ENCODE data around the gene RPS24. TPM values are rescaled to one million over a fixed set of nuclear protein-coding genes. Genes with fewer than 3 reads are reported as not detected.

The RPS24 gene
- total and polyA plus RNA-seq, 10 of the 15 experiments (the other 5 are each of a cell fraction or from before 2014, with no cell fraction given) = 1,343 to 7,285 (median 2,230) TPM

DNA sequence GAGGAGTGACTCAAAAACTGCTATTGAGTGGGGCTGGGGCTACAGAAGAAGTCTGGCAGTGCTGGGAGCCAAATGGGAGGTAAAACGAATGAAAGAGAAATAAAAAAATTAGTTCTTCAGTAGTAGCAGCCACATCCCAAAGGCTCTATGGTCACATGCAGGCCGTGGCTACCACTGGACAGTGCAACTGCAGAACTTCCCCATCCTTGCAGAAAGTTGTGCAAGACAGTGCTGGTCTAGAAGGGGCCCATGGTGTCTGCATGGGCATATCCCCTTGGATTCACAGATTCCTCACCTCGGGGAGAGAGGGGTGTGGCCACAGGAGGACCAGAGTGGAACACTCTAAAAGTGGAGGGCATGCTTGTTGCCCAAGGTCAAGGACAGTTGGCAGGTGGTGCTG is 47.6 kb downstream of the RPS24 start (continued):
- TF ChIP-seq RAD51 (IDR thresholded peaks at IDR 0.05) (no peak), ZZZ3 (IDR thresholded peaks at IDR 0.05; ENCODE audit: control insufficient read depth, insufficient read length, low read depth) (no peak), DPF2 (IDR thresholded peaks at IDR 0.05) (no peak), FOXM1 (IDR thresholded peaks at IDR 0.05; ENCODE audit: low read depth, low read length) (no peak), NR2F1 (conservative IDR thresholded peaks at IDR 0.05) (no peak), TCF7 (IDR thresholded peaks at IDR 0.05; ENCODE audit: borderline replicate concordance) (no peak)

DNA sequence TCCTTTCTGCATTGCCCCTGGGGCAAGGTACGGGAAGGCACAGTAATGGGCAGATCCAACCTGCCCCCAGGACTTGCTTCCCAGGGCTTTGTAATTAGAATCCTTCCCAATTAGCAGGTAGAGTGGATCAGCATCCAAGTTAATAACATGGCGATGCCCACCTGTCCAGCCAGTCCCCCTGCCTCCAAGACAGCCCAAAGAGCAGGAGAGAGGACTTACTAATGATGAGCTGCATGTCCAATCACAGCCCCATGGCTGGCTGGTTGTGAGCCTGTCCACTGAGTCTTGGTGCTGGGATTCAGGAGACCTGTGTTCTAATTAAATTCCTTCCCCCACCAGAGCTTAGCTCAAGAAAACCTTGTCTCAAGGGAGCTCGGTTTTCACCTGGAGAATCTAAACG is 49.0 kb downstream of the RPS24 start:
- TF ChIP-seq MYB (IDR thresholded peaks at IDR 0.05; ENCODE audit: borderline replicate concordance, low read depth, low read length) = no peak
- TF ChIP-seq, protein P1, sequence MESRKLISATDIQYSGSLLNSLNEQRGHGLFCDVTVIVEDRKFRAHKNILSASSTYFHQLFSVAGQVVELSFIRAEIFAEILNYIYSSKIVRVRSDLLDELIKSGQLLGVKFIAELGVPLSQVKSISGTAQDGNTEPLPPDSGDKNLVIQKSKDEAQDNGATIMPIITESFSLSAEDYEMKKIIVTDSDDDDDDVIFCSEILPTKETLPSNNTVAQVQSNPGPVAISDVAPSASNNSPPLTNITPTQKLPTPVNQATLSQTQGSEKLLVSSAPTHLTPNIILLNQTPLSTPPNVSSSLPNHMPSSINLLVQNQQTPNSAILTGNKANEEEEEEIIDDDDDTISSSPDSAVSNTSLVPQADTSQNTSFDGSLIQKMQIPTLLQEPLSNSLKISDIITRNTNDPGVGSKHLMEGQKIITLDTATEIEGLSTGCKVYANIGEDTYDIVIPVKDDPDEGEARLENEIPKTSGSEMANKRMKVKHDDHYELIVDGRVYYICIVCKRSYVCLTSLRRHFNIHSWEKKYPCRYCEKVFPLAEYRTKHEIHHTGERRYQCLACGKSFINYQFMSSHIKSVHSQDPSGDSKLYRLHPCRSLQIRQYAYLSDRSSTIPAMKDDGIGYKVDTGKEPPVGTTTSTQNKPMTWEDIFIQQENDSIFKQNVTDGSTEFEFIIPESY (IDR thresholded peaks at IDR 0.05) = no peak
- no peak for TF ChIP-seq YBX1 (IDR thresholded peaks at IDR 0.05)
- TF ChIP-seq, protein P2, sequence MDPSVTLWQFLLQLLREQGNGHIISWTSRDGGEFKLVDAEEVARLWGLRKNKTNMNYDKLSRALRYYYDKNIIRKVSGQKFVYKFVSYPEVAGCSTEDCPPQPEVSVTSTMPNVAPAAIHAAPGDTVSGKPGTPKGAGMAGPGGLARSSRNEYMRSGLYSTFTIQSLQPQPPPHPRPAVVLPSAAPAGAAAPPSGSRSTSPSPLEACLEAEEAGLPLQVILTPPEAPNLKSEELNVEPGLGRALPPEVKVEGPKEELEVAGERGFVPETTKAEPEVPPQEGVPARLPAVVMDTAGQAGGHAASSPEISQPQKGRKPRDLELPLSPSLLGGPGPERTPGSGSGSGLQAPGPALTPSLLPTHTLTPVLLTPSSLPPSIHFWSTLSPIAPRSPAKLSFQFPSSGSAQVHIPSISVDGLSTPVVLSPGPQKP (IDR thresholded peaks at IDR 0.05; ENCODE audit: low read depth, low read length) = no peak
- TF ChIP-seq BCL11A (IDR thresholded peaks at IDR 0.05; ENCODE audit: low read depth, low read length) = no peak
- TF ChIP-seq, protein P3, sequence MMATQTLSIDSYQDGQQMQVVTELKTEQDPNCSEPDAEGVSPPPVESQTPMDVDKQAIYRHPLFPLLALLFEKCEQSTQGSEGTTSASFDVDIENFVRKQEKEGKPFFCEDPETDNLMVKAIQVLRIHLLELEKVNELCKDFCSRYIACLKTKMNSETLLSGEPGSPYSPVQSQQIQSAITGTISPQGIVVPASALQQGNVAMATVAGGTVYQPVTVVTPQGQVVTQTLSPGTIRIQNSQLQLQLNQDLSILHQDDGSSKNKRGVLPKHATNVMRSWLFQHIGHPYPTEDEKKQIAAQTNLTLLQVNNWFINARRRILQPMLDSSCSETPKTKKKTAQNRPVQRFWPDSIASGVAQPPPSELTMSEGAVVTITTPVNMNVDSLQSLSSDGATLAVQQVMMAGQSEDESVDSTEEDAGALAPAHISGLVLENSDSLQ (IDR thresholded peaks at IDR 0.05) = no peak
- TF ChIP-seq, protein P4, sequence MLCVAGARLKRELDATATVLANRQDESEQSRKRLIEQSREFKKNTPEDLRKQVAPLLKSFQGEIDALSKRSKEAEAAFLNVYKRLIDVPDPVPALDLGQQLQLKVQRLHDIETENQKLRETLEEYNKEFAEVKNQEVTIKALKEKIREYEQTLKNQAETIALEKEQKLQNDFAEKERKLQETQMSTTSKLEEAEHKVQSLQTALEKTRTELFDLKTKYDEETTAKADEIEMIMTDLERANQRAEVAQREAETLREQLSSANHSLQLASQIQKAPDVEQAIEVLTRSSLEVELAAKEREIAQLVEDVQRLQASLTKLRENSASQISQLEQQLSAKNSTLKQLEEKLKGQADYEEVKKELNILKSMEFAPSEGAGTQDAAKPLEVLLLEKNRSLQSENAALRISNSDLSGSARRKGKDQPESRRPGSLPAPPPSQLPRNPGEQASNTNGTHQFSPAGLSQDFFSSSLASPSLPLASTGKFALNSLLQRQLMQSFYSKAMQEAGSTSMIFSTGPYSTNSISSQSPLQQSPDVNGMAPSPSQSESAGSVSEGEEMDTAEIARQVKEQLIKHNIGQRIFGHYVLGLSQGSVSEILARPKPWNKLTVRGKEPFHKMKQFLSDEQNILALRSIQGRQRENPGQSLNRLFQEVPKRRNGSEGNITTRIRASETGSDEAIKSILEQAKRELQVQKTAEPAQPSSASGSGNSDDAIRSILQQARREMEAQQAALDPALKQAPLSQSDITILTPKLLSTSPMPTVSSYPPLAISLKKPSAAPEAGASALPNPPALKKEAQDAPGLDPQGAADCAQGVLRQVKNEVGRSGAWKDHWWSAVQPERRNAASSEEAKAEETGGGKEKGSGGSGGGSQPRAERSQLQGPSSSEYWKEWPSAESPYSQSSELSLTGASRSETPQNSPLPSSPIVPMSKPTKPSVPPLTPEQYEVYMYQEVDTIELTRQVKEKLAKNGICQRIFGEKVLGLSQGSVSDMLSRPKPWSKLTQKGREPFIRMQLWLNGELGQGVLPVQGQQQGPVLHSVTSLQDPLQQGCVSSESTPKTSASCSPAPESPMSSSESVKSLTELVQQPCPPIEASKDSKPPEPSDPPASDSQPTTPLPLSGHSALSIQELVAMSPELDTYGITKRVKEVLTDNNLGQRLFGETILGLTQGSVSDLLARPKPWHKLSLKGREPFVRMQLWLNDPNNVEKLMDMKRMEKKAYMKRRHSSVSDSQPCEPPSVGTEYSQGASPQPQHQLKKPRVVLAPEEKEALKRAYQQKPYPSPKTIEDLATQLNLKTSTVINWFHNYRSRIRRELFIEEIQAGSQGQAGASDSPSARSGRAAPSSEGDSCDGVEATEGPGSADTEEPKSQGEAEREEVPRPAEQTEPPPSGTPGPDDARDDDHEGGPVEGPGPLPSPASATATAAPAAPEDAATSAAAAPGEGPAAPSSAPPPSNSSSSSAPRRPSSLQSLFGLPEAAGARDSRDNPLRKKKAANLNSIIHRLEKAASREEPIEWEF (IDR thresholded peaks at IDR 0.05; ENCODE audit: insufficient replicate concordance, low read depth, low read length) = no peak
- Histone ChIP-seq H2AFZ (ENCODE audit: control insufficient read depth, low read depth, low read length) (no peak overlapping the region), H3K4me2 (ENCODE audit: control insufficient read depth, insufficient read depth) (no peak overlapping the region), H4K20me1 (ENCODE audit: control insufficient read depth, insufficient read depth) (no peaks in the 10 kb centered on the region), H3K9me3 (replicated peaks; ENCODE audit: control insufficient read depth, insufficient read depth, low read length) (no peaks in the 10 kb centered on the region), H3K4me3 (no peak overlapping the region), H3K27me3 (replicated peaks in 1 of 2; ENCODE audit: control insufficient read depth in 2 of 2, insufficient read depth in 2 of 2, low read length in 1 of 2) (peaks cover 0 to 5% of the 10 kb centered on the region in 2 experiments; a peak in 3 of 4 replicates), H3K27ac (ENCODE audit: control insufficient read depth, insufficient read depth) (no peak overlapping the region), H3K79me2 (ENCODE audit: control insufficient read depth, insufficient read depth, low read length) (no peaks in the 10 kb centered on the region), H3K36me3 (ENCODE audit: control insufficient read depth in 2 of 2, insufficient read depth in 2 of 2, low read length in 1 of 2) (no peaks in the 10 kb centered on the region), H3K9ac (ENCODE audit: control insufficient read depth, insufficient read depth, low read length) (no peak overlapping the region), H3K4me1 (ENCODE audit: control insufficient read depth, insufficient read depth, low read length) (no peaks in the 10 kb centered on the region)
- RAD21 ChIA-PET (ENCODE audit: unreplicated experiment) = no interaction called here
- no TSS peak for BruUV-seq (replicated peaks)
- CTCF ChIA-PET = no interaction called here
- FAIRE-seq (no peak), DNase-seq (ENCODE audit: low read depth, low spot score) (no peak), ATAC-seq (no peak)
- in situ Hi-C loops (cut with MboI) = no loop called here
- WGBS (ENCODE audit: insufficient coverage, insufficient replicate concordance, low lambda C conversion rate, missing lambda C conversion rate) = 11% methylated on average over 4 of the region's 4 CpGs
- SMC1A ChIA-PET (ENCODE audit: uncharacterized antibody, unreplicated experiment) = no interaction called here
- intact Hi-C loops (cut with micrococcal nuclease; ENCODE audit: unreplicated experiment) = no loop called here
- POLR2A ChIA-PET = interaction anchor here (0.6 kb wide), 1 partner anchor 347 kb away, joined by 3 read pairs; no protein-coding TSS in a partner anchor

Measured in GM12878 (cell line).